ENCODE data around the gene MLXIP.

DNA sequence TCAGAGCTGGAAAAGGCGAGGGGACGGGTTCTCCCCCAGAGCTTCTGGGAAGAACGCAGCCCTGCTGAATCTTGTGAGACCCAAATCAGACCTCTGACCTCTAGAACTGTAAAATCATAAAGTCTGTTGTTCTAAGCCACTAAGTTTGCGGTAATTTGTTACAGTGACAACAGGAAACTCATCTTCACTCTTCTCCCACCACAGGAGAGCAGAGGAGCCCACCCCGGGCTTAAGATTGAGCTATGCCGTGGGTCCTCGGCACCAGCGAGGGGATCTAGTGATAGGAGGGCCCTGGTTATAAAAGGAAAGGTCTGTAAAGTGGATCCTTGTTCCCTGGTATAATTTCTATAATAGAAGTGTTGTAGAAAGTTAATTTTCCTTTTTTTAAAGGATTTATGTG is 7.6 kb downstream of the MLXIP start:
- TF ChIP-seq, protein P1, sequence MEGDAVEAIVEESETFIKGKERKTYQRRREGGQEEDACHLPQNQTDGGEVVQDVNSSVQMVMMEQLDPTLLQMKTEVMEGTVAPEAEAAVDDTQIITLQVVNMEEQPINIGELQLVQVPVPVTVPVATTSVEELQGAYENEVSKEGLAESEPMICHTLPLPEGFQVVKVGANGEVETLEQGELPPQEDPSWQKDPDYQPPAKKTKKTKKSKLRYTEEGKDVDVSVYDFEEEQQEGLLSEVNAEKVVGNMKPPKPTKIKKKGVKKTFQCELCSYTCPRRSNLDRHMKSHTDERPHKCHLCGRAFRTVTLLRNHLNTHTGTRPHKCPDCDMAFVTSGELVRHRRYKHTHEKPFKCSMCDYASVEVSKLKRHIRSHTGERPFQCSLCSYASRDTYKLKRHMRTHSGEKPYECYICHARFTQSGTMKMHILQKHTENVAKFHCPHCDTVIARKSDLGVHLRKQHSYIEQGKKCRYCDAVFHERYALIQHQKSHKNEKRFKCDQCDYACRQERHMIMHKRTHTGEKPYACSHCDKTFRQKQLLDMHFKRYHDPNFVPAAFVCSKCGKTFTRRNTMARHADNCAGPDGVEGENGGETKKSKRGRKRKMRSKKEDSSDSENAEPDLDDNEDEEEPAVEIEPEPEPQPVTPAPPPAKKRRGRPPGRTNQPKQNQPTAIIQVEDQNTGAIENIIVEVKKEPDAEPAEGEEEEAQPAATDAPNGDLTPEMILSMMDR (IDR thresholded peaks at IDR 0.05) = no peak
- TF ChIP-seq POLR2A (IDR thresholded peaks at IDR 0.05) = no peak
- no peak for TF ChIP-seq EP300 (IDR thresholded peaks at IDR 0.05; ENCODE audit: low read depth)
- TF ChIP-seq POLR2AphosphoS5 (IDR thresholded peaks at IDR 0.05) = no peak

Data from transverse colon (tissue), 4 donors.